PC-9 (cell line): Measurements from ENCODE around the gene MED7. TPM values are rescaled to one million over a fixed set of nuclear protein-coding genes. Genes with fewer than 3 reads are reported as not detected.

Experiments
- BruUV-seq: library from RNA; stranded (reverse); fragments of 400-500 nt; replicated peaks from 2 replicates; lab custom pipeline; 2021; lab: Mats Ljungman, UMichigan
- CTCF ChIA-PET: fragments of 300-600 bp; sonication (Branson Sonifier 250); formaldehyde crosslinking; loops from one replicate; lab custom pipeline; 2022; ENCODE audit warnings: antibody characterized with exemption; lab: Charles Lee
- POLR2A ChIA-PET: fragments of 300-600 bp; sonication (Branson Sonifier 250); formaldehyde crosslinking; loops from one replicate; lab custom pipeline; 2022; ENCODE audit warnings: antibody characterized with exemption; ENCODE audit not compliant: unreplicated experiment; lab: Charles Lee
- DNase-seq, 2 experiments: peaks; one replicate each; pipeline versions ENCODE4 v3.0.0 to v3.0.0-alpha.2; 2015 to 2022; ENCODE audit warnings: mixed read lengths in 1 of 2
- H2AFZ ChIP-seq: fragments of 200-600 bp; sonication (generic); 2 replicates; pipeline ENCODE4 v1.8.1; 2017; ENCODE audit warnings: antibody characterized with exemption
- H3F3A ChIP-seq: fragments of 200-600 bp; sonication (generic); 2 replicates; pipeline ENCODE4 v1.8.1; 2017; ENCODE audit warnings: antibody characterized with exemption, mild to moderate bottlenecking, low read depth; ENCODE audit not compliant: insufficient read depth
- H3K27ac ChIP-seq: fragments of 200-600 bp; sonication (generic); 2 replicates; pipeline ENCODE4 v1.6.1; 2016; ENCODE audit warnings: mixed run types
- H3K27me3 ChIP-seq: fragments of 200-600 bp; sonication (generic); 2 replicates; pipeline ENCODE4 v1.6.1; 2016; ENCODE audit warnings: low read depth, mixed run types; ENCODE audit not compliant: insufficient read depth
- H3K36me3 ChIP-seq: fragments of 200-600 bp; sonication (generic); 2 replicates; pipeline ENCODE4 v1.6.1; 2016; ENCODE audit warnings: low read depth, mixed run types
- H3K4me1 ChIP-seq: fragments of 200-600 bp; sonication (generic); replicated peaks from 2 replicates; pipeline ENCODE4 v1.6.1; 2016; ENCODE audit warnings: mixed run types; ENCODE audit not compliant: insufficient read depth
- H3K4me2 ChIP-seq: fragments of 200-600 bp; sonication (generic); 2 replicates; pipeline ENCODE4 v1.6.1; 2017; ENCODE audit warnings: mixed run types
- H3K4me3 ChIP-seq: fragments of 200-600 bp; sonication (generic); 2 replicates; pipeline ENCODE4 v1.6.1; 2016; ENCODE audit warnings: mixed run types
- H3K79me2 ChIP-seq: fragments of 200-600 bp; sonication (generic); 2 replicates; pipeline ENCODE4 v1.6.1; 2017; ENCODE audit warnings: low read depth, mixed run types
- H3K9me2 ChIP-seq: fragments of 200-600 bp; sonication (generic); 2 replicates; pipeline ENCODE4 v1.8.1; 2017; ENCODE audit warnings: mild to moderate bottlenecking; ENCODE audit not compliant: insufficient read depth
- H3K9me3 ChIP-seq: fragments of 200-600 bp; sonication (generic); 2 replicates; pipeline ENCODE4 v1.8.1; 2016; ENCODE audit warnings: low read depth; ENCODE audit not compliant: insufficient read depth
- H4K20me1 ChIP-seq: fragments of 200-600 bp; sonication (generic); 2 replicates; pipeline ENCODE4 v1.8.1; 2017; ENCODE audit not compliant: insufficient read depth
- EZH2 ChIP-seq: fragments of 200-600 bp; sonication (generic); IDR thresholded peaks from 2 replicates; pipeline ENCODE4 v1.8.0; 2017; ENCODE audit warnings: antibody characterized with exemption, low read depth
- intact Hi-C: fragments of 100-400 bp; cut with micrococcal nuclease; formaldehyde crosslinking; loops from one replicate; pipeline ENCODE4 v1.10.0; 2022; ENCODE audit not compliant: unreplicated experiment
- total RNA-seq: library from RNA; stranded (reverse); gene quantifications from 2 replicates; pipeline ENCODE4 v1.2.3, GENCODE V29; 2021
- TF ChIP-seq, protein P1 (sequence below): fragments of 200-600 bp; sonication (generic); conservative IDR thresholded peaks from 2 replicates; pipeline ENCODE4 v1.6.1; 2017; ENCODE audit warnings: mixed run types, antibody characterized with exemption, mild to moderate bottlenecking, moderate library complexity

MED7 gene
- total RNA-seq, 1 experiment from 2014 or later, result 11.8 TPM

DNA sequence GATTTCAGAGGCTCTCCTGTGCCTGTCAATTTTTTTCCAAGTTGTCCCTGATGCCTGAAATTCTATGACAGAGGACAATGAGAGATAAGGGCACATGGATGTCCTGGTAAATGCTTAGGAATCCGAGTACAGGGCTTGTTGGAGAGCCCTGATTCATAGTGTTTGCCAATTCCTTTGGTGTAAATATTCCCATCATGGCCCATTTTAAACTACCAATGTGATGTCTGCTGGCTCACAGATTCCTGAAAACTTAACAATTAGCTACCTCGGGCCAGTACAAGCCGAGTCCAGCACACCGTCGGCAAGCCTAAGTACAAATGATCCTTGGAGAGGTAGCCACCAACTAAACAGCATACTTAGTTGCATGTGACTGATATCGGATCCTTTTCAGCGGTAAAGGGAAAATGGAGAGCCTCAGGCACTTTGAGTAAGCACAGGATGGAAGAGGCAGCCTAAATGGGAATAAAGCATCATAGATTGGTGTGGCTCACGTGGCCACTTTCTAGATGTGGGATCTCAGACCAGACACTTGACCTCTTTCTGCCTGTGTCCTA, 41.5 kb upstream of the MED7 start:
- Histone ChIP-seq H3K4me1 (no peaks in the 10 kb centered on the region), H4K20me1 (no peaks in the 10 kb centered on the region), H3K4me3 (no peak overlapping the region), H3K4me2 (no peak overlapping the region), H3K36me3 (no peaks in the 10 kb centered on the region), H3F3A (no peaks in the 10 kb centered on the region), H3K9me2 (no peaks in the 10 kb centered on the region), H3K27me3 (peaks cover 56% of the 10 kb centered on the region), H2AFZ (no peak overlapping the region), H3K79me2 (no peaks in the 10 kb centered on the region), H3K9me3 (no peaks in the 10 kb centered on the region), H3K27ac (no peak overlapping the region)
- no peak for DNase-seq
- CTCF ChIA-PET, result no interaction called here
- POLR2A ChIA-PET, result no interaction called here
- TF ChIP-seq, protein P1, sequence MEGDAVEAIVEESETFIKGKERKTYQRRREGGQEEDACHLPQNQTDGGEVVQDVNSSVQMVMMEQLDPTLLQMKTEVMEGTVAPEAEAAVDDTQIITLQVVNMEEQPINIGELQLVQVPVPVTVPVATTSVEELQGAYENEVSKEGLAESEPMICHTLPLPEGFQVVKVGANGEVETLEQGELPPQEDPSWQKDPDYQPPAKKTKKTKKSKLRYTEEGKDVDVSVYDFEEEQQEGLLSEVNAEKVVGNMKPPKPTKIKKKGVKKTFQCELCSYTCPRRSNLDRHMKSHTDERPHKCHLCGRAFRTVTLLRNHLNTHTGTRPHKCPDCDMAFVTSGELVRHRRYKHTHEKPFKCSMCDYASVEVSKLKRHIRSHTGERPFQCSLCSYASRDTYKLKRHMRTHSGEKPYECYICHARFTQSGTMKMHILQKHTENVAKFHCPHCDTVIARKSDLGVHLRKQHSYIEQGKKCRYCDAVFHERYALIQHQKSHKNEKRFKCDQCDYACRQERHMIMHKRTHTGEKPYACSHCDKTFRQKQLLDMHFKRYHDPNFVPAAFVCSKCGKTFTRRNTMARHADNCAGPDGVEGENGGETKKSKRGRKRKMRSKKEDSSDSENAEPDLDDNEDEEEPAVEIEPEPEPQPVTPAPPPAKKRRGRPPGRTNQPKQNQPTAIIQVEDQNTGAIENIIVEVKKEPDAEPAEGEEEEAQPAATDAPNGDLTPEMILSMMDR, result no peak
- TF ChIP-seq EZH2, result no peak
- BruUV-seq, result no TSS peak
- intact Hi-C loops, result no loop called here

DNA sequence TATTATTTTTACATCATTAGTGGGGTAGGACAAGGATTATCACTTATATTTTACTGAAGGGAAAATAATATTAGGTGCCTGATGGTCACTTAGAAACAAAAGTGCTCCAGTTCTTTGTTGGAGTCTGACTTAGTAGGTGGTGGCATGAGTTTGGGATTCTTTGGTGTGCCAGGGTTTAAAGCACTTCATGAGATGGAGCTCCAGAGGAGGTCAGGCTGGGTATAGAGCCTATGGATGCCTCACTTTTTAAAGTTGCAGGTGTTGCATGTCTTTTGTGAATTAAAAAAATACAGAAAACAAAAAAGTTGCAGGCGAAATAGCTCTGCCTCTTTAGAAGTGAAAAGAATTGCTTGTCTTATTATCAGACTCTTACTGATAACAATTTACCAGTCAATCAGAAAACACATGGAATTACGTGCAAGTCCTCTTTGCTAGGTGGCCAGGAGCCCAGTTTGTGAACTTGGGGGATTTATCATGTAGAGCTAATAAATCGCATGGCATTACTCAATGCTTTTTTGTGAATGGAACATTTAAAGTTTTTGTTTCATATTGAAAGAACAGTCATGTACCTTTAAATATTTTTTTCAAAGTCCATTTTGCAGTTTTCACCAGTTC, 39.6 kb upstream of the MED7 start:
- Histone ChIP-seq H3K27me3 (peaks cover 58% of the 10 kb centered on the region; the same call in 1 of the 2 replicates), H3K36me3 (no peaks in the 10 kb centered on the region), H3K4me1 (no peaks in the 10 kb centered on the region), H3K4me2 (no peak overlapping the region), H3K9me2 (no peaks in the 10 kb centered on the region), H3K9me3 (no peaks in the 10 kb centered on the region), H3K79me2 (no peaks in the 10 kb centered on the region), H4K20me1 (no peaks in the 10 kb centered on the region), H3K27ac (no peak overlapping the region), H3K4me3 (no peak overlapping the region), H2AFZ (no peak overlapping the region), H3F3A (no peaks in the 10 kb centered on the region)
- TF ChIP-seq, protein P1, result no peak
- TF ChIP-seq EZH2, result no peak
- no TSS peak for BruUV-seq
- no peak for DNase-seq
- POLR2A ChIA-PET, result no interaction called here
- intact Hi-C loops, result no loop called here
- CTCF ChIA-PET, result interaction anchor here (0.5 kb wide), 1 partner anchor 34 kb away, joined by 6 read pairs; no protein-coding TSS in a partner anchor

DNA sequence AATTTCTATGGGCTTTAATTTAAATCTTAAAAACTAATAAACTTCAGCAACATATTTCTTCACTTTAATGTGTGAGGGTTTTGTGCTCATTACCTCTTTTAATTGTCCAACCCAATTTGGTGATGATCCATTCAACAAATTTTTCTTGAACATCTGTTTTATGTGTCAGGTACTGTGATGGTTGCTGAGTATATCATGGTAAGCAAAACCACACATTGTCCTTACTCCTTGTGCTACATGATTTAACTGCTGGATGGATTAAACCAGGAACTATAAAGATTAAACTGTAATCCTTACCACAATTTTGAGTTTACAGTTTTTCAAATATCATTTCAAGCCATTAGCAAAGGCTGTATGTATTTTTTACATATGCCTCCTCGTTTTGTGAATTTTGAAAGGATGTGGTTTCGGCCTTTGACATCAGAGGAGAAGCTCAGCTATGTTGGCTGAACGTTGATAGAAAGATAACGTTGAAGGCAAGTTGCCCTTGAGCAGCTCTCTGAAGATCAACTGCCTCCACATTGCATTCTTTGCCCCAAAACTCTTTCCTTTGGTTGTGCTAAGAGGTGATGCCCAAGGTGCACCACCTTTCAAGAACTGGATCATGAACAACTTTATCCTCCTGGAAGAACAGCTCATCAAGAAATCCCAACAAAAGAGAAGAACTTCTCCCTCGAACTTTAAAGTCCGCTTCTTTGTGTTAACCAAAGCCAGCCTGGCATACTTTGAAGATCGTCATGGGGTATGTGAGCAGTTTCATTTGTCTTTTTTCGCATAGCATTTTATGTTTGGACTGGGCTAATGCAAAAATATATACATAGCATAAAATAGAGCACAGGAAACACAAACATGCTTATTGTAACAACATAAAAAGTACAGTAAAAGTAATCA, 38.0 kb upstream of the MED7 start, which contains the start of gene ITK:
ITK (plus strand) TSS at position 467 of the 891 bp plus-strand sequence; CDS start at position 605, 138 bp downstream.
- H3F3A ChIP-seq, result no peaks in the 10 kb centered on the region
- no peaks in the 10 kb centered on the region for H3K36me3 ChIP-seq
- ChIA-PET POLR2A (no interaction called here), CTCF (no interaction called here)
- H3K4me3 ChIP-seq, result no peak within 1 kb of the TSS
- no peak within 1 kb of the TSS for H3K4me2 ChIP-seq
- no peak for TF ChIP-seq EZH2
- TF ChIP-seq, protein P1, result no peak
- H3K9me2 ChIP-seq, result no peaks in the 10 kb centered on the region
- H3K9me3 ChIP-seq, result no peaks in the 10 kb centered on the region
- no peak for DNase-seq
- intact Hi-C loops, result no loop called here
- no peaks in the 10 kb centered on the region for H3K79me2 ChIP-seq
- H3K4me1 ChIP-seq, result no peaks in the 10 kb centered on the region
- no peak within 1 kb of the TSS for H2AFZ ChIP-seq
- peaks cover 59% of the 10 kb centered on the region for H3K27me3 ChIP-seq
- no peak within 1 kb of the TSS for H3K27ac ChIP-seq
- BruUV-seq, result no TSS peak
- no peaks in the 10 kb centered on the region for H4K20me1 ChIP-seq
